ENCODE data around the gene C10orf105. TPM values are rescaled to one million over a fixed set of nuclear protein-coding genes. Genes with fewer than 3 reads are reported as not detected.

Gene C10orf105
- total RNA-seq (2022; extraction: Qiagen RNA extraction), result not detected in 5 replicates

GRCh38 chr10:71719464-71720201, at the start of gene C10orf105:
C10orf105 (minus strand) TSS chr10:71719778; CDS start chr10:71716337, 3,441 bp downstream.

Other genes starting within 250 kb of the C10orf105 start
- 30.8 to 38.0 TPM (median 36.7 TPM) in 5 replicates for gene VSIR, start 53.7 kb upstream of the C10orf105 start, total RNA-seq (2022; extraction: Qiagen RNA extraction)
- gene PSAP, start 131.5 kb upstream of the C10orf105 start, total RNA-seq (2022; extraction: Qiagen RNA extraction), result 853 to 991 TPM (median 894 TPM) in 5 replicates
- 43.0 to 57.6 TPM (median 51.6 TPM) in 5 replicates for gene CHST3, start 244.6 kb upstream of the C10orf105 start, total RNA-seq (2022; extraction: Qiagen RNA extraction)